HG03108 (cell line): ENCODE results near the gene ALMS1.
"Not testable (repeated sequence)": the region's sequence is repeated elsewhere in the genome, so short reads cannot be mapped to it uniquely, and the experiment has no call there.

ENCODE experiments used
- ATAC-seq: cut with Tn5 transposase; IDR thresholded peaks from one replicate; pipeline ENCODE4 v1.9.1; 2021; ENCODE audit warnings: moderate library complexity; ENCODE audit not compliant: unreplicated experiment

The ALMS1 gene

GRCh38 chr2:73504850-73505249 lies 119.2 kb downstream of the ALMS1 start:
- ATAC-seq, result not testable (repeated sequence)

GRCh38 chr2:73510470-73510869 lies 124.8 kb downstream of the ALMS1 start:
- not testable (repeated sequence) for ATAC-seq

- no peak for ATAC-seq
These were observed 130.4 kb downstream of the ALMS1 start for GRCh38 chr2:73516033-73516432.

- ATAC-seq, result no peak
These were observed 143.1 kb downstream of the ALMS1 start for GRCh38 chr2:73528688-73529087.

GRCh38 chr2:73530773-73531172 lies 145.1 kb downstream of the ALMS1 start:
- not testable (repeated sequence) for ATAC-seq

GRCh38 chr2:73532381-73532780 lies 146.7 kb downstream of the ALMS1 start:
- no peak for ATAC-seq

- ATAC-seq, result no peak
These were observed 150.7 kb downstream of the ALMS1 start for GRCh38 chr2:73536133-73536840.

GRCh38 chr2:73560875-73561274 lies 175.2 kb downstream of the ALMS1 start:
- not testable (repeated sequence) for ATAC-seq

GRCh38 chr2:73561422-73561821 lies 175.8 kb downstream of the ALMS1 start:
- ATAC-seq, result no peak

GRCh38 chr2:73564986-73565385 lies 179.3 kb downstream of the ALMS1 start:
- ATAC-seq, result no peak

GRCh38 chr2:73566288-73566878 lies 180.7 kb downstream of the ALMS1 start:
- no peak for ATAC-seq

GRCh38 chr2:73575261-73575660 lies 189.6 kb downstream of the ALMS1 start:
- ATAC-seq, result no peak

- no peak for ATAC-seq
These were observed 196.7 kb downstream of the ALMS1 start for GRCh38 chr2:73582364-73582763.

GRCh38 chr2:73588177-73588576 lies 202.5 kb downstream of the ALMS1 start:
- ATAC-seq, result no peak

- ATAC-seq, result no peak
These were observed 208.0 kb downstream of the ALMS1 start for GRCh38 chr2:73593680-73594079.

- ATAC-seq, result no peak
These were observed 208.6 kb downstream of the ALMS1 start for GRCh38 chr2:73594251-73594650.

GRCh38 chr2:73601780-73602179 lies 216.1 kb downstream of the ALMS1 start:
- ATAC-seq, result no peak

- ATAC-seq, result not testable (repeated sequence)
These were observed 217.5 kb downstream of the ALMS1 start for GRCh38 chr2:73603099-73603588.

- ATAC-seq, result not testable (repeated sequence)
These were observed 219.0 kb downstream of the ALMS1 start for GRCh38 chr2:73604589-73604988.

- no peak for ATAC-seq
These were observed 224.5 kb downstream of the ALMS1 start for GRCh38 chr2:73610111-73610510.

GRCh38 chr2:73611193-73611592 lies 225.6 kb downstream of the ALMS1 start:
- no peak for ATAC-seq

- ATAC-seq, result no peak
These were observed 226.2 kb downstream of the ALMS1 start for GRCh38 chr2:73611867-73612266.
